ENCODE measurements around the gene RITA1. TPM values are rescaled to one million over a fixed set of nuclear protein-coding genes. Genes with fewer than 3 reads are reported as not detected.

The RITA1 gene
- total RNA-seq, 1 experiment from 2014 or later, result 71.6 TPM

DNA sequence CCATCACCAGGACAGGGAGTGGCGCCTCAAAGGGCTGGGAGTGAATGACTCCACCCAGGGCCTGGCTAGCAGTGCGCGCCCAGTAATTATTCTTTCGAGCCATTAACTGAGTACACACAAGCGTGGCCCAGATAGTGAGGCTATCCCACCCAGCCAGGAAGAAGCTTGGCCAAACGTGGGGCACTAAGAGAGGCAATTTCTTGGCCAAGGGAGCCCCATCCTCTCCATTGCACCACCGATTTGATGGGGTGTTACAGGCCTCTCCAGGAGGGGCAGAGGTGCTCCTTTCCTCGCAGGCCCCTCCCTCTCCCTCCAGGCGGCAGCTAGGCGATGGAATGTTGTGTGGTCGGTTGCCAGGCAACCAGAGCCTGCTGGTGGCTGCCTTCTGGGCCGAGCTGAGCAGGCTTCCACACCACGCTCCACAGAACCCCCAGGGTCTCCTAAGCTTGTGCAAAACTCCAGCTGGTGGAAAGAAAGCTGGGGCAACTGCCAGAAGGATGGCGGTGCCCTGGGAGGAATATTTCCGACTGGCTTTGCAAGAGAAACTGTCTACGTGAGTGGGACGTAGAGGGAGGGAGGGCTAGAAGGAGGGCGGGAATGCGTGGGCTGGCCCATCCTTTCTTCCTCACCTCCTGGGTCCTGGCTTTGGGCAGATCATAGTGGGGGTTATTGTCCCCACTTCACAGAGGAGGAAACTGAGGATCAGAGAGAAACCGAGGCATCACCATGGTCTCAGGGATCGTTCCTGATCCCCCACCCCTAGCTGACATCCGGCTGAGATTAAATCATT, 36.0 kb upstream of the RITA1 start, which contains the start of gene CFAP73:
TSS of gene CFAP73 (plus strand) at position 364 of the 790 bp plus-strand sequence. CDS start at position 498, 134 bp downstream.
- peak; percentile 56 for DNase-seq
- intact Hi-C loops (cut with micrococcal nuclease), result loop anchor here (10.0 kb wide), 1 partner anchor 55 kb away; no protein-coding TSS in a partner anchor
- no peak within 1 kb of the TSS for H3K9ac ChIP-seq (ENCODE audit: low read length)

DNA sequence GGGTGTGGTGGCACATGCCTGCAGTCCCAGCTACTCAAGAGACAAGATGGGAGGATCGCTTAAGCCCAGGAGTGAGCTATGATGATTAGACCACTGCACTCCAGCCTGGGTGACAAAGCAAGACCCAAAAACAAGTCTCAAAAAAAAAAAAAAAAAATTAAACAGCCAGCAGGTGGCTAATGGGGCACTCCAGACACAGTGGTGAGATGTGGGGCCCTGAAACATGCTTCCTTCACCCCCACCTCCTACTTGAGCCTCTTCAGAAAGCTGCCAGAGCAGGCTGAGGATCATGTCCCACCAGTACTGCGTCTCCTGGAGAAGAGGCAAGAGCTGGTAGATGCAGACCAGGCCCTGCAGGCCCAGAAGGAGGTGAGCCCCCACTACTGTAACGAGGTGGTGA, 33.9 kb upstream of the RITA1 start:
- CTCF ChIA-PET, result interaction anchor here (0.6 to 2.3 kb wide), 2 partner anchors 158 kb away, joined by 4 to 23 read pairs; no protein-coding TSS in a partner anchor
- no peaks in the 10 kb centered on the region for H4K20me1 ChIP-seq (ENCODE audit: low read length)
- TF ChIP-seq EZH2phosphoT487 (IDR thresholded peaks at IDR 0.05; ENCODE audit: borderline replicate concordance, low read length) (no peak), CTCF (conservative IDR thresholded peaks at IDR 0.05; ENCODE audit: low read depth, low read length) (no peak), EZH2 (IDR thresholded peaks at IDR 0.05; ENCODE audit: low read length, unreplicated experiment) (no peak)
- H3K27me3 ChIP-seq (ENCODE audit: low read length), result no peaks in the 10 kb centered on the region
- H3K4me1 ChIP-seq (ENCODE audit: insufficient read depth, low read length), result peaks cover 7% of the 10 kb centered on the region; the same call in 1 of the 2 replicates
- BruUV-seq (replicated peaks), result no TSS peak
- H3K9ac ChIP-seq (ENCODE audit: low read length), result no peak overlapping the region
- H3K4me2 ChIP-seq (ENCODE audit: low read length), result no peak overlapping the region
- H3F3A ChIP-seq (ENCODE audit: low read length, unreplicated experiment), result no peaks in the 10 kb centered on the region
- no peaks in the 10 kb centered on the region for H3K79me2 ChIP-seq (ENCODE audit: low read length)
- no peak overlapping the region for H3K4me3 ChIP-seq (ENCODE audit: low read length)
- H3K9me2 ChIP-seq (replicated peaks; ENCODE audit: low read length), result no peaks in the 10 kb centered on the region
- POLR2A ChIA-PET (ENCODE audit: unreplicated experiment), result no interaction called here
- H3K27ac ChIP-seq (ENCODE audit: low read length), result no peak overlapping the region
- H3K36me3 ChIP-seq (ENCODE audit: low read depth, low read length), result no peaks in the 10 kb centered on the region
- no peak overlapping the region for H2AFZ ChIP-seq (ENCODE audit: low read length)
- intact Hi-C loops (cut with micrococcal nuclease), result loop anchor here (10.0 kb wide), 1 partner anchor 57 kb away; no protein-coding TSS in a partner anchor
- DNase-seq, result no peak
- no peak for ATAC-seq
- no peaks in the 10 kb centered on the region for H3K9me3 ChIP-seq (ENCODE audit: low read length)

More for the DNA sequence above, 36.0 kb upstream of the RITA1 start, which contains the start of gene CFAP73:
- H4K20me1 ChIP-seq (ENCODE audit: low read length), result no peaks in the 10 kb centered on the region
- H3K9me2 ChIP-seq (replicated peaks; ENCODE audit: low read length), result no peaks in the 10 kb centered on the region
- H3K4me1 ChIP-seq (ENCODE audit: insufficient read depth, low read length), result peaks cover 7% of the 10 kb centered on the region; the same call in 1 of the 2 replicates
- H3K27ac ChIP-seq (ENCODE audit: low read length), result no peak within 1 kb of the TSS
- no peak within 1 kb of the TSS for H3K4me2 ChIP-seq (ENCODE audit: low read length)
- TF ChIP-seq EZH2phosphoT487 (IDR thresholded peaks at IDR 0.05; ENCODE audit: borderline replicate concordance, low read length) (no peak), CTCF (conservative IDR thresholded peaks at IDR 0.05; ENCODE audit: low read depth, low read length) (no peak), EZH2 (IDR thresholded peaks at IDR 0.05; ENCODE audit: low read length, unreplicated experiment) (no peak)
- H3K9me3 ChIP-seq (ENCODE audit: low read length), result no peaks in the 10 kb centered on the region
- no peak within 1 kb of the TSS for H3K4me3 ChIP-seq (ENCODE audit: low read length)
- H2AFZ ChIP-seq (ENCODE audit: low read length), result no peak within 1 kb of the TSS
- ATAC-seq, result peak; percentile 21; the same call in 1 of the 2 replicates
- no peaks in the 10 kb centered on the region for H3K27me3 ChIP-seq (ENCODE audit: low read length)
- CTCF ChIA-PET, result no interaction called here
- no peaks in the 10 kb centered on the region for H3F3A ChIP-seq (ENCODE audit: low read length, unreplicated experiment)
- H3K36me3 ChIP-seq (ENCODE audit: low read depth, low read length), result no peaks in the 10 kb centered on the region
- no peaks in the 10 kb centered on the region for H3K79me2 ChIP-seq (ENCODE audit: low read length)
- POLR2A ChIA-PET (ENCODE audit: unreplicated experiment), result no interaction called here
- no TSS peak for BruUV-seq (replicated peaks)

Data from PC-3 (cell line).